GM23338 (cell line): ENCODE results near the gene SUN5. TPM values are rescaled to one million over a fixed set of nuclear protein-coding genes. Genes with fewer than 3 reads are reported as not detected.

ENCODE experiments used
- ATAC-seq: fragments of 200-7000 bp; cut with Tn5 transposase; 3 replicates; pipeline ENCODE4 v1.9.1; 2020
- DNase-seq: peaks from one replicate; pipeline ENCODE4 v3.0.0-alpha.2; 2015; ENCODE audit warnings: low spot score
- H2AFZ ChIP-seq: fragments of 200-600 bp; sonication (generic); 2 replicates; pipeline ENCODE4 v1.8.0; 2016; ENCODE audit warnings: antibody characterized with exemption, mild to moderate bottlenecking, moderate library complexity
- H3F3A ChIP-seq: fragments of 200-600 bp; sonication (generic); replicated peaks from 2 replicates; pipeline ENCODE4 v1.8.0; 2017; ENCODE audit warnings: antibody characterized with exemption, mixed run types, low read depth
- H3K27ac ChIP-seq: fragments of 200-600 bp; sonication (generic); 2 replicates; pipeline ENCODE4 v1.6.1; 2016; ENCODE audit warnings: low read depth
- H3K27me3 ChIP-seq: fragments of 200-600 bp; sonication (generic); 2 replicates; pipeline ENCODE4 v1.8.0; 2016; ENCODE audit warnings: mild to moderate bottlenecking, mixed run types, moderate library complexity; ENCODE audit not compliant: insufficient read depth
- H3K36me3 ChIP-seq: fragments of 200-600 bp; sonication (generic); 2 replicates; pipeline ENCODE4 v1.8.0; 2016; ENCODE audit warnings: mild to moderate bottlenecking; ENCODE audit not compliant: insufficient read depth
- H3K4me1 ChIP-seq: fragments of 200-600 bp; sonication (generic); 2 replicates; pipeline ENCODE4 v1.8.0; 2016; ENCODE audit warnings: mild to moderate bottlenecking, moderate library complexity; ENCODE audit not compliant: insufficient read depth
- H3K4me2 ChIP-seq: fragments of 200-600 bp; sonication (generic); 2 replicates; pipeline ENCODE4 v1.7.1; 2017; ENCODE audit warnings: mixed run types
- H3K4me3 ChIP-seq: fragments of 200-600 bp; sonication (generic); 2 replicates; pipeline ENCODE4 v1.6.1; 2016; ENCODE audit warnings: mixed run types
- H3K79me2 ChIP-seq: fragments of 200-600 bp; sonication (generic); replicated peaks from 2 replicates; pipeline ENCODE4 v1.8.0; 2017; ENCODE audit warnings: mild to moderate bottlenecking; ENCODE audit not compliant: insufficient read depth
- H3K9me2 ChIP-seq: fragments of 200-600 bp; sonication (generic); 2 replicates; pipeline ENCODE4 v1.8.0; 2017; ENCODE audit not compliant: insufficient read depth
- H4K20me1 ChIP-seq: fragments of 200-600 bp; sonication (generic); replicated peaks from 2 replicates; pipeline ENCODE4 v1.8.0; 2017; ENCODE audit warnings: mild to moderate bottlenecking; ENCODE audit not compliant: insufficient read depth
- H3K27ac Mint-ChIP-seq: 2 replicates; pipeline ENCODE4 v1.8.0; 2020; ENCODE audit warnings: inconsistent platforms, mild to moderate bottlenecking, moderate library complexity, mixed read lengths
- H3K27me3 Mint-ChIP-seq: 3 replicates; pipeline ENCODE4 v1.8.0; 2022; ENCODE audit warnings: low read depth, mild to moderate bottlenecking, moderate library complexity, mixed read lengths, inconsistent platforms; ENCODE audit not compliant: insufficient read depth, poor library complexity
- H3K36me3 Mint-ChIP-seq: 3 replicates; pipeline ENCODE4 v1.8.0; 2021; ENCODE audit warnings: low read depth, mild to moderate bottlenecking, inconsistent platforms, moderate library complexity, mixed read lengths
- H3K4me1 Mint-ChIP-seq: 3 replicates; pipeline ENCODE4 v1.8.0; 2020; ENCODE audit warnings: mild to moderate bottlenecking, inconsistent platforms, mixed read lengths
- H3K4me3 Mint-ChIP-seq: 3 replicates; pipeline ENCODE4 v1.8.0; 2021; ENCODE audit warnings: moderate library complexity, mild to moderate bottlenecking, inconsistent platforms, mixed read lengths
- H3K9me3 Mint-ChIP-seq: 3 replicates; pipeline ENCODE4 v1.8.0; 2020; ENCODE audit warnings: moderate library complexity, mild to moderate bottlenecking, inconsistent platforms, mixed read lengths
- CTCF ChIP-seq, 2 experiments: fragments of 200-600 bp in 1 of 2; sonication (generic) in 1 of 2; conservative IDR thresholded peaks; 2 replicates each; pipeline versions ENCODE4 v1.5.1 to v1.6.1; 2016 to 2017; ENCODE audit warnings: antibody characterized with exemption in 2 of 2, low read depth in 2 of 2, mild to moderate bottlenecking in 2 of 2, moderate library complexity in 1 of 2
- EZH2 ChIP-seq: fragments of 200-600 bp; sonication (generic); IDR thresholded peaks from one replicate; pipeline ENCODE4 v1.8.0; 2017; ENCODE audit warnings: antibody characterized with exemption, mild to moderate bottlenecking, low read depth; ENCODE audit not compliant: unreplicated experiment
- POLR2AphosphoS5 ChIP-seq: IDR thresholded peaks from 2 replicates; pipeline ENCODE4 v1.6.1; 2016; ENCODE audit warnings: antibody characterized with exemption, low read depth
- REST ChIP-seq: IDR thresholded peaks from one replicate; pipeline ENCODE4 v1.6.1; 2018; ENCODE audit warnings: antibody characterized with exemption; ENCODE audit not compliant: unreplicated experiment
- ZNF114 ChIP-seq: fragments of 250-450 bp; sonication (Bioruptor Pico); IDR thresholded peaks from 2 replicates; pipeline ENCODE4 v1.5.0; 2020; ENCODE audit warnings: mild to moderate bottlenecking, moderate library complexity
- polyA plus RNA-seq: library from polyadenylated mRNA; unstranded; fragments of >200 nt; fragmentation: Nextera tagmentation; extraction: Ambion mirVana; gene quantifications from 2 replicates; pipeline ENCODE4 v1.2.1, GENCODE V29; 2016
- total RNA-seq: library from RNA; depleted of rRNA; stranded (reverse); fragments of >200 nt; shearing (Covaris generic); gene quantifications from 2 replicates; pipeline ENCODE4 v1.2.3, GENCODE V29; 2014

SUN5 gene
- total and polyA plus RNA-seq, 2 experiments from 2014 or later = not detected

- TF ChIP-seq CTCF (conservative IDR thresholded peaks at IDR 0.05; ENCODE audit: low read depth in 2 of 2) = no peak
Measured at GRCh38 chr20:33002087-33002808, 2.0 kb downstream of the SUN5 start (continued).

GRCh38 chr20:33000802-33001466 lies 3.3 kb downstream of the SUN5 start:
- Mint-ChIP-seq H3K27ac (no peak overlapping the region), H3K4me3 (no peak overlapping the region), H3K36me3 (peaks cover 3% of the 10 kb centered on the region; the same call in 1 of the 3 replicates), H3K9me3 (peaks cover 4% of the 10 kb centered on the region; the same call in 2 of the 3 replicates), H3K27me3 (peaks cover 14% of the 10 kb centered on the region), H3K4me1 (no peaks in the 10 kb centered on the region)
- TF ChIP-seq POLR2AphosphoS5 (no peak), REST (no peak), EZH2 (no peak), ZNF114 (CRISPR knock-in tag) (no peak)
- no peaks in the 10 kb centered on the region for H3K79me2 ChIP-seq
- H3K4me1 ChIP-seq = no peaks in the 10 kb centered on the region
- H4K20me1 ChIP-seq = no peaks in the 10 kb centered on the region
- H3K9me2 ChIP-seq = no peaks in the 10 kb centered on the region; the same call in 1 of the 2 replicates
- H3K4me2 ChIP-seq = no peak overlapping the region
- no peak for DNase-seq
- H3K36me3 ChIP-seq = no peaks in the 10 kb centered on the region
- H3F3A ChIP-seq = no peaks in the 10 kb centered on the region
- no peaks in the 10 kb centered on the region for H3K27me3 ChIP-seq
- ATAC-seq = no peak
- no peak overlapping the region for H3K27ac ChIP-seq
- no peak overlapping the region for H2AFZ ChIP-seq
- no peak overlapping the region for H3K4me3 ChIP-seq
